Measurements from ENCODE around the gene SLC29A2. TPM values are rescaled to one million over a fixed set of nuclear protein-coding genes. Genes with fewer than 3 reads are reported as not detected.
"Not testable (repeated sequence)": the region's sequence is repeated elsewhere in the genome, so short reads cannot be mapped to it uniquely, and the experiment has no call there.

Gene SLC29A2
- total RNA-seq, 6 experiments from 2014 or later: not detected

GRCh38 chr11:66362481-66363147 is 8.9 kb downstream of the SLC29A2 start:
- peaks cover 12% of the 10 kb centered on the region for H3K27me3 Mint-ChIP-seq (ENCODE audit: insufficient read depth)
- TF ChIP-seq CTCF (IDR thresholded peaks at IDR 0.05): no peak
- no peak for DNase-seq
- H3K4me1 Mint-ChIP-seq (ENCODE audit: low read depth): no peaks in the 10 kb centered on the region
- H3K4me3 Mint-ChIP-seq: no peak overlapping the region
- H3K27ac Mint-ChIP-seq: no peak overlapping the region
- no peaks in the 10 kb centered on the region for H3K36me3 Mint-ChIP-seq (ENCODE audit: low read depth)
- H3K9me3 Mint-ChIP-seq: no peaks in the 10 kb centered on the region

- no peak overlapping the region for H3K4me3 Mint-ChIP-seq
- H3K4me1 Mint-ChIP-seq (ENCODE audit: low read depth): no peaks in the 10 kb centered on the region
- H3K27ac Mint-ChIP-seq: no peak overlapping the region
- H3K27me3 Mint-ChIP-seq (ENCODE audit: insufficient read depth): peaks cover 12% of the 10 kb centered on the region
- TF ChIP-seq CTCF (IDR thresholded peaks at IDR 0.05): no peak
- H3K36me3 Mint-ChIP-seq (ENCODE audit: low read depth): no peaks in the 10 kb centered on the region
- no peaks in the 10 kb centered on the region for H3K9me3 Mint-ChIP-seq
- DNase-seq: no peak
Observed at GRCh38 chr11:66361502-66361941, 10.0 kb downstream of the SLC29A2 start.

- no peak for TF ChIP-seq CTCF (IDR thresholded peaks at IDR 0.05)
- no peak overlapping the region for H3K4me3 Mint-ChIP-seq
- no peak for DNase-seq
- no peaks in the 10 kb centered on the region for H3K36me3 Mint-ChIP-seq (ENCODE audit: low read depth)
- H3K4me1 Mint-ChIP-seq (ENCODE audit: low read depth): no peaks in the 10 kb centered on the region
- peaks cover 11% of the 10 kb centered on the region for H3K27me3 Mint-ChIP-seq (ENCODE audit: insufficient read depth)
- no peak overlapping the region for H3K27ac Mint-ChIP-seq
- H3K9me3 Mint-ChIP-seq: no peaks in the 10 kb centered on the region
Observed at GRCh38 chr11:66360406-66361073, 11.0 kb downstream of the SLC29A2 start.

DNA sequence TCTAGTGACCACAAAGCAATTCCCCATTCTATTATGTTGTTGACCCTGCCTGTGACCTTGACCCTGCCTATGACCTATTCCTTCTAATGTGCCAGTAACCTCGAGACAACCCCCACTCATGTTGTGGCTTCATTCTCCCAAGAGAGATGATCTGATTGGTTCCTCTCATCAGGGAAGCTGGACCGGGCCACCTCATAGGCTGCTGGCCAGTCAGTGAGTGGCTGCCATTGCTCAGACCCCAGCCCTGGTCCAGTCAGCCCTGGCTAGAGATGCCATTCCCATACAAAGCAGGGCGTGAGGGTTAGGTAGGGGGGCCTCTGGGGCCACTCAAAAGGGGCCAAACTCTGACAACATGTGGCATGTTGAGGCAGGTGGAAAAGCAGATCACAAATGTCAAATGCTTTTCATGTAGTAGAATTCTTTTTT is 11.9 kb downstream of the SLC29A2 start:
- no peak for DNase-seq
- Mint-ChIP-seq H3K27ac (no peak overlapping the region), H3K36me3 (ENCODE audit: low read depth) (no peaks in the 10 kb centered on the region), H3K4me1 (ENCODE audit: low read depth) (no peaks in the 10 kb centered on the region), H3K9me3 (no peaks in the 10 kb centered on the region), H3K4me3 (no peak overlapping the region), H3K27me3 (ENCODE audit: insufficient read depth) (peaks cover 8% of the 10 kb centered on the region)
- no peak for TF ChIP-seq CTCF (IDR thresholded peaks at IDR 0.05)

DNA sequence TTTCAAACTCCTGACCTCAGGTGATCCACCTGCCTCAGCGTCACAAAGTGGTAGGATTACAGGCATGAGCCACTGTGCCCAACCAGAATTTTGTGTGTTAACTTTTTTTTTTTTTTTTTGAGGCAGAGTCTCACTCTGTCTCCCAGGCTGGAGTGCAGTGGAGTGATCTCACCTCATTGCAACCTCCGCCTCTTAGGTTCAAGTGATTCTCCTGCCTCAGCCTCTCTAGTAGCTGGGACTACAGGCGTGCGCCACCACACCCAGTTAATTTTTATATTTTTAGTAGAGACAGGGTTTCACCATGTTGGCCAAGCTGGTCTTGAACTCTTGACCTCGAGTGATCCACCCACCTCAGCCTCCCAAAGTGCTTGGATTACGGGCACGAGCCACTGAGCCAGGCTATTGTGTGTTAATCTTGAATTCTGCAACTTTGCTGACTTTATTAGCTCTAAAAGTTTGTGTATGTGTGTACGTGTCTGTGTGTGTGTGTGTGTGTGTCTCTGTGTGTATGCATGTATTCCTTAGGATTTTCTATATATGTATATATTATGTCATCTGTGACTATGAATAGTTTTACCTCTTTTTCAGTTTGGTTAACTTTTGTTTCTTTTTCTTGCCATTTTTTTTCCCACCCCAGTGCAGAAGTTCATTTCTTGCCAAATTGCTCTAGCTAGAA is 20.9 kb downstream of the SLC29A2 start:
- peaks cover 12% of the 10 kb centered on the region for H3K4me1 Mint-ChIP-seq (ENCODE audit: low read depth)
- H3K27me3 Mint-ChIP-seq (ENCODE audit: insufficient read depth); DNase-seq; H3K36me3 Mint-ChIP-seq (ENCODE audit: low read depth); H3K4me3 Mint-ChIP-seq; H3K27ac Mint-ChIP-seq; H3K9me3 Mint-ChIP-seq: not testable (repeated sequence)

DNA sequence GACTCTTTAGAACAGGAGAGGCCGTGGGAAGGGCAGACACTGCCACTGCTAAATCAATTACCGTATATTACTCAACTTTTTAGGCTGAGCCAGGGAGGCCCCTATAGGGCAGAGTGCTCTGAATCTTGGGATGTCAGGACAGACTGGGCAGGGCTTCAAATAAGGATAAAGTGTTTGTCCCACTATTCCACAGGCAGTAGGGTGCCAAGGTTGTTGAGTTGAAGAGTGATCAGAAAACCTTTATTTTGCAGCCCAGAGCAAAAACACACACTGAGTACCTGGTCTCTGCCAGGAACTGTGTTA is 22.5 kb downstream of the SLC29A2 start:
- H3K27ac Mint-ChIP-seq: no peak overlapping the region
- H3K36me3 Mint-ChIP-seq (ENCODE audit: low read depth): no peaks in the 10 kb centered on the region
- H3K27me3 Mint-ChIP-seq (ENCODE audit: insufficient read depth): peaks cover 8% of the 10 kb centered on the region
- TF ChIP-seq CTCF (IDR thresholded peaks at IDR 0.05): no peak
- DNase-seq: no peak
- H3K9me3 Mint-ChIP-seq: no peaks in the 10 kb centered on the region; the same call in 1 of the 2 replicates
- H3K4me3 Mint-ChIP-seq: no peak overlapping the region
- H3K4me1 Mint-ChIP-seq (ENCODE audit: low read depth): peaks cover 25% of the 10 kb centered on the region
